GM18511 (cell line): ENCODE results near the gene SP6.

Experiments used
- ATAC-seq: cut with Tn5 transposase; IDR thresholded peaks from one replicate; pipeline ENCODE4 v1.9.1; 2021; ENCODE audit warnings: mild to moderate bottlenecking, moderate library complexity; ENCODE audit not compliant: unreplicated experiment

Gene SP6

DNA sequence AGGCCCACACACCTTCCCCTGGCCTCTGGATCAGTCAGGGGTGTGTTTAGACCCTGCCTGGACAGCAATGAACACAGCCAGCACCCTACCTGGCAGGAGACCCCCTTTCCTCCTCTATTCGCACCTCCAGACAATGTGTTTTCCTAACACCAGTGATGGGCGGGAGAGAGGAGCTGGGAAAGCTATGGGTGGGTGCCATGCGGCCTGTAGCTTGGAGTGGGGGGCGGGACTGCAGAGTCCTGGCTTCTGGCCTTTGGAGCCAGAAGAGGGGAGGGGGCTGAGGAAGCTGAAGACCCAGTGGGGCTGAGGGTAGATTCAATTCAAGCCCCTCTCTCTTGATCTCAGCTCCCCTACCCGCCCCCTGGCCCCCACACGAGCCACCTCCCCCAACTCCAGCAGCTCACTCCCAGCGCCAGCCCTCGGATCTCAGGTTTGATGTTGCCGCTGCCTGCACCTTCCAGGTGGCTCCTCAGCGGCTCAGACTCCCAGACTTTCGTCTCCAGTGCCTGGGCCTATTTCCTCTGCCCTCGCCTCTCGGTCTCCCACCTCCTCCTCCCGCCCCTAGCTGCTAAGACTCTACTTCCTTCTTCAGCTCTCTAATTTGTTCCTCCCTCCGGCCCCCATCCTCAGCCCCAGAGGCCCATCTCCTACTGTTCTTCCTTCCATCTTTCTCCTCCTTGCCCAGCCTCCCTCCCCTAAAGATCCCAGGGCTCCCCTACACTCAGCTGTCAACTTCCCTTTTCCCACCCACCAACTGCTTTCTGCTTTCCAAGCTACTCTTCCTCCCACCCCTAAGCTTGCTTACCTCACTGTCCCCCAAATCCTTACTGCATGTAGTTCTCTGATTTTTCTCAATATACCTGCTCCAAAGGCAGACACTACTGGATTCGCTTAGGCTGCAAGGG lies 6.8 kb upstream of the SP6 start:
- ATAC-seq, result no peak

DNA sequence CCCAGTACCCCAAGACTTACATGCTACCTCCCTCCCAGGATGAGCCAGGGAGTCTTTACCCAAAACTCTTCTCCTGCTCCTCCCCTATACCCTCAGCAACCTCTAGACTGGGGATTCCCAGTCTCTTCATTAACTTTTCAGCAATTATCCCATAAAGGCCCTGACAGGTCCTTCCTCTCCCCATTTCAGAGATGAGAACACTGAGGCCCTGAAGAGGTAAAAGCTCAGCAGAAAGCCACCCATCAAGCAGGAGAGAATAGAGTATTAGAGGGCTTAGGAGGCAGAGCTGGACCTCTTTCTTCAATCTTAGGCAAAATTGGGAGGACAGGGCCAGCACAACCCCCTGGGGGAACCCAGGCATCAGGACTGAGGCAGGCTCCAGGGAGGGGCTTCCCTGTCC lies 5.9 kb upstream of the SP6 start:
- no peak for ATAC-seq

DNA sequence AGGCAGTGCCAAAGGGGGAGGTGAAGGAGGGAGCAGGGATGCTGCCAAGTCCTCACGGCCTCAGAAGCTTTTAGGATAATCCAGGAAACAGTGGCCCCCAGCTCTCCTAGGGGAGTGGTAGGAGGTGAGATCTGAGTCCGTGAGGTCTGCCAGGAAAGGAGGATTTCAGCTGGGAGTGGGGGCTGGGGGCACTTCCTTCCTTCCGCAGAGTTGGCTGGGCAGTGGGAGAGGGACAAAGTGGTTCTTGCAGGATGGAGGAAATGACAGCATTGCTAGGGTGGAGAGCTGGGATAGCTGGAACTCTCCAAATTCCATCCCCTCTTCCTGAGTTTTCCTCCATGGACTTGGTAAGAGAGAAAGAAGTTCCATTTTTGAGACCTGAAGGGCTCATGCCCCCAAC lies 4.8 kb upstream of the SP6 start:
- no peak for ATAC-seq

DNA sequence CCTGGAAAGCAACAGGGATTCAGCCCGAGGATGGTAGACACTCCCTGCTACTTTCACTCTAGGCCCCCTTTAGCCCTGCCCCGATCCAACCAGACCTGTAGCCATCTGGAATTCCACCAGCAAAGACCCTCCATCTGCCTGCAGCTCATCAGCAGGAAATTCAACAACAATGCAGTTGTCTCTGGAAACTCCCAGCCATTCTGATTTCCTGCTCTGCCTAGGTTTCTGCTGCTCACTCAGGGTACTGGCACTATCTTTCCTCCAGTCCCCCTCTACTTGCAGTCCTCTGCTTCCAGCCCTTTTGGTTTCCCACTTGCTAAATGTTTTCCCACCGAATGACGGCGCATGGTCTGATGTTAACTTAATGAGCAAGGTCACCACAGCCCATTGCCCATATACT lies 2.7 kb upstream of the SP6 start:
- no peak for ATAC-seq

DNA sequence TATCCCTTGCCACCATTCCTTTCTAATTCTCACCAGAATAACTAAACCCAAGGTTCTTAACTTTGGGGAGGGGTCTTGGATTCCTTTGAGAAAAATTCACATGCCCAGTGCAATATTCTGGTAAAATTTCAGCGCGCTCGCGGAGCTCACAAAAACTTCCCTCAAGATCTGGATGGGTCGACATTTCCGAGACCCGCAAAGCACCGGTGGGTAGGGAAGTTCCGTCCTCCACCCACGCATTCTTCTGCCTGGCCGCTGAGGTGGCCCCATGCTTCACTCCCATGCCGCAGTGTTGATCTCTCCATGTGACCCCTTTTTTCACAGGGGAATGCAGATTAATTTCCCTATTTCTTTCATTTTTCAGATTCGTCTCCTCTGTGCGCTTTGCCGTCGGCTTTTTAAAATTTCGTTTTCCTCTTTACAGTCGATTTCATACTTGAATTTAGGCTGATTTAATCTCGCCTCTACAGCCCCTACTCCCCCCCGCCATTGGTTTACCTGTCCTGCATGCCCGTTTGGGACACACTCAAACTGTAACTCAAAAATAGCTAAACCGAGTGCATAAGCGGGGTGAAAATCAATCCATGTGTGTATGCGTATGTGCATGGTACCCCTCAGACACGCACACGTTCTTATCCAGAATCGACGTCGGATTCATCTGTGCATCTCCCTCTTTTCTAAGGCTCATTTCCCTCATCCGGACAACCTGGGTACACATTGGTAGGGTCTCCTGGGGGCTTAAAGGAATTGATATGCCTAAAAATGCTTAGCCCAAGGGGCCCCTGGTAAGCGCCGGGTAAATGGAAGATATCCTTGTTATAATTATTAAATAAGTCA lies 1.4 kb upstream of the SP6 start:
- ATAC-seq, result no peak

DNA sequence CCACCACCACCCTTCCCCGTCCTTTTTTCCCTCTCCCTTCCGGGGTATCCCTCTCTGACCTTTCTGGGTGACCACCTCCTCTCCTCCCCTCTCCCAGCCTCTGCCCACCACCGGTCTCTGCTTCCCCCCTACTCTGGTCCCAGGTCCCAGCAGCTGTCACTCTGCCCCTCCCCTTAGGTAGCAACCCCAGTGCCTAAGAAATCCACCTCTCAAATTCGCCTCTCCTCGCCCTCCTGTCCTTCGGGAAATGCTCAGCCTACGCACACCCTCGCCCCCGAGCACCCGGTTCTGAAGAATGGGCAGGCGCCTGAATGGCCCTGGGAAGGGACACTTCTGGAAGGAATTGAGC lies 775 bp upstream of the SP6 start:
- ATAC-seq, result no peak

DNA sequence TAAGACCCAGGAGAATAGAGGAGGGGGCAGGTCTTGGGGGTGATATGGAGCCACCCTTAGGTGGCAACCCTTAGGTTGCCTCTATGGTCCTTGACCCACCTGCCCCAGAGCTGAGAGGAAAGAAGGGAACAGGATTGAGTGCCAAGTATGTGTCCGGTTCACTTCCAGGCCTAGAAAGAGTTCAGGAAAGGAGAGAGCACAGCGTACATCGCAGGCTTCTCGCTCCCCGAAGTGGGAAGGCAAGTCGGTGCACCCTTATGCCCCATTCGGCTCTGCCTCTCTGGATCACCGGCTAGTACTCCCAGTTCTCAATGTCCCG lies 631 bp downstream of the SP6 start:
- no peak for ATAC-seq

DNA sequence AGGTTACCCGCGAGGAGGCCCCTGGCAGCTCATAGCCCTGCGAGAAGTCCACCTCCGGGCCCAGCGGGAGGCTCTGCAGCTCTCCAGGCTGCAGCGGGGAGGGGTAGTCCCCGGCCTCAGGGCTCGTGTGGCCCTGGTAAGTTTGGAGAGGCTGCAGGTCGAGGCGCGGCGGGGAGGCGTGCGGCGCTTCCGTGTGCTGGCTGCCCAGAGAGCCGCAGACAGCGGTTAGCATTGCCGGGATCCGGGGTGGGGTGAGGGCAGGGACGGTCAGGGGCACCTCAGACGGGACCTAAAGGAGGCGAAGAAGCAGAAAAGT lies 2.8 kb downstream of the SP6 start:
- no peak for ATAC-seq

DNA sequence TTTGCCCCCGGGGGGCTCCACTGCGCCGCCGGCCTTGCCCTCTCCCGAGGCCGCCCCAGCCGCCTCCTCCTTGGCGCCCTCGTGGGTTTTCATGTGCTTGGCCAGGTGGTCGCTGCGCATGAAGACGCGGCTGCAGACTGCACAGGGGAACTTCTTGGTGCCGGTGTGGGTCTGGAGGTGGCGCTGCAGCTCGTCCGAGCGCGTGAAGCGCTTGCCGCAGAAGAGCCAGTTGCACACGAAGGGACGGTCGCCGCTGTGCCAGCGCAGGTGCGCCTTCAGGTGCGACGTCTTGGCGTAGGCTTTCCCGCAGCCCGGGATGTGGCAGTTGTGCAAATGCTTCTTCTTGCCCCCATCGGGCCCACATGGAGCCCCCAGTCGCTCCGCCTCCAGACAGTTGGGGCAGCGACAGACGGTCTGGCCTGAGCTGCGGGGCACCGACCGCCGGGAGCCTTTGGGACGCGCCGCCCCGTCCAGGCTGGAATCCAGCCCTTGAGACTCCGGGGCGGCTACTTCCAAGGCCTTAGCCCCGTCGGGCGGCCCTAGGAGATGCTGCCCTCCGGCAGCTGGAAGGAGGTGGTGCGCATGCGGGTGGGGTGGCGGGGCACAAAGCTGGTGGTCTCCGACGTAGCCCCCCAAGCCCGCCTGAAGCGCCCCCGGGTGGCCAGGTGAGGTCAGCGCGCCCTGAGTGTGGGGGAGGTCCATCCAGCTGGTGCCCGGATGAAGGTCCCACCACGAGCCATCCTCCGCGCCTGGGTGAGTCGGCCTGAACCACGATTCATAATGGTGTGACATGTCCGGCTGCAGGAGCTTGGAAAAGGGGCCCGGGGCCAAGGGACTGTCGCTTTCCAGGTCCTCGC lies 3.4 kb downstream of the SP6 start:
- ATAC-seq, result no peak

DNA sequence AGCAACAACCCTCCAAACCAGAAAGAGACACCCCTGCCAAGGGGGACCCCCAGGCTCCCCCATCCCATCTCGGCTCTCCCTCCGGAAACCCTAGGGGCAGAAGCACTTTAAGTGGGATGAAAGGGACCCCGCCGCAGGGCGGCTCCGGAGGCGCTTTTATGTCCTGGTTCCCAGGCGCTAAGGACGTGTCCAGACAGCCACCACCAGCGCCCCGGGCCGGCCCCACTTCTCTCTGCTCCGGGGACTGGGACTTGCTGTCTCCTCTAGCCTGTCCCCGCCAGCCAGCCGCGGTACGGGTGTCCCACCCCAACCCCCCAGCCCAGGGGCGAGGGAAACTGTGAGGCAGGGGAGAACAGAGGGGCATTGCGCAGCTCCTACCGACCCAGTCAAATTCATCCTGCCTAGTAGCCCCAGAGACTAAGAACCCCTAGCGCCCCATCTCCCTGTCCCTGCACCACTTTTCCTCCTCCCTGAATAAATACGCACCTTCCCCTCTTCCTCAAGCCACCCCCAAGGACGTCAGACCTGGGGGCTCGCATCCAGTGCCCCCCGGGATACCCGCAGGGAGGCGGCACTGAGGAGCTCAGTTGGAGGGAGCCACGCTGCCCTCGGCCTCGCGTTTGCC lies 4.1 kb downstream of the SP6 start:
- ATAC-seq, result no peak

DNA sequence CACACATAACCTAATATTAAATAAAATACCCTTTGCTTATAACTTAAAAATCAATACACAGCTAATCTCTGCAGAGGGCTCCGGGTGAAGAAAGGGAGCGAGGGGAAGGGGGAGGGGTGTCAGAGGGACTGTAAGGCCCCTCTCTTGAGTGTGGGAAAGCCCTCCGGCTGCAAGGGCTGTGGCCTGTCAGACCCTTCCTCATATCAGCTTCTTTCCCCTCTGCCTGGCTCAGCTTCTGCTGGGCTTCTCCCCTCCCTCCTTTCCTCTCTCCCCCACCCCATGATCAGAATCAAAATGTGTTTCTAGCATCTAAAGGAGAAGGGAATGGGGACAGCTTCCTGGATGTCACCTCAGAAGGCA lies 5.3 kb downstream of the SP6 start:
- no peak for ATAC-seq

DNA sequence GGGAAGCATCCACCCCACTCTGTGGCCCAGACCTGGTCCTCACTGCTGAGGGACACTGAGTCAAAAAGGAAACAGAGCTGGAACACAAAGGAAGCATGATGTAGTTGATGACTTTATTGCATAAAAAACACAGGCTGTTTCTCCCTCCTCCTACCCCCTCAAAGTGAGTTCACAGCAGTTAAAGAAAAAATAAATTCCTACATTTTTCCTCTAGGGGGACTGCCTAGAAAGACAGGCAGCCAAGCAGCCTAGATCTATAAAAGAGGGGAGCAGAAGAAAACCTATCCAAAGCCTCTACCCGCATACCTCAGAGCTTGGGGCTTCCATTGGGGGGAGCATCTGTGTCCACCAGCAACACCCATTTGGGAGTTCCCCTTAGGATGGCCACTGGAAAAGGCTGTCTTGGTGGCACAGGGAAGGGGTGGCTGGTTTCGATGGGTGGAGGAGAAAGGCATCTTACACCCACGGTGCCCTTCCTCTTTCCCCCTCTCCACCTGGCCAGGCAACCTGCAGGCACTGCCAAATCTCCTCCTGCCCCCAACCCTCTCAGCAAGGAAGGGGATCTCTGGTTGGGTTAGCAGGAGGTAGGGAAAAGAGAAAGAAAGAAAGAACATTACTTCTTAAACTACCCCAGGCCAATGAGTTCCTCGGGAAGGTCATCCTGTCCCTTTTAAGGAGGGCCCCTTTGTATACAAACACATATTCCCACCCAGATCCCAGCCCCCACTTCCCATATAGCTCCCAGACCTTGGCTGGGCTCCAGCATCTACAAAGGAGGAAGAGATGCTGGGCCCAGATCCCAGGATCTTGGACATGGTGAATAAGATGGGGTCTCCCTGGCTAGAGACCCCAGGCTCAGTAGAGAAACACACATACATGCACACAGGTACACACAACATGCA lies 5.9 kb downstream of the SP6 start:
- no peak for ATAC-seq

DNA sequence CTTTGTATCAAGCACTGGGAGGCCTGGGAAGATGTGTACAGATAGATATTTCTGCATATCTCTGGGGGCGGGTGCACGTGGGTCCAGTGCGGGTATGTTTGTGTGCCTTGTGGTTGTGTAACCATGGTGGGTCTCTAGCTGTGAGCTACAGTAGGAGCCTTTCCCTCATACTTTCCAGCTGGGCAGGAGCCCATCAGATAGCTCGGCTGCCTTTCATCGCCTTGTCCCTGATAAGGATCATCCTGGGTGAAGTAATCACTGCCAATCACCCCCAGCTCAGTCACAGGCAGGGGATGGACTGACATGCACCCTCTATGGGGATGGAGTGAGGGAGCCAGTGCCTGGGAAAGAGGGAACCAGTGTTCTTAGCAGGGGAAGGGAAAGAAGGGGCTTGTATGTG lies 6.7 kb downstream of the SP6 start:
- ATAC-seq, result no peak

DNA sequence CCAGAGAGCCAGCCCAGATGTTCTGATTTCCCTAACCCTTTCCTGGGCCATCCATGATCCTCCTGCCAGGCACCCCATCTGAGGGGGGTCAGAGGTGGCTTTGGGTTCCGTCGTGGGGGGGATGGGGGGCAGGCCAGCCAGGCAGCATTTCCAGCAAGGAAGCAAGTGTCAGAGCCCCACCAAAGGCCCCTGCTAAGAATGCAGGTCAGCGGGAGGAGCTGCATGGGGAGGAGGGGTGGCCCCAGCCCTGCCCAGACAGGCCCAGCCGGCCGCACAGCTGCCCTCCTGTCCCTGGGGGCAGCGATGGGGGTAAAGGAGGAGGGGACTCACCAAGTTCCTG lies 7.6 kb downstream of the SP6 start:
- ATAC-seq, result no peak

DNA sequence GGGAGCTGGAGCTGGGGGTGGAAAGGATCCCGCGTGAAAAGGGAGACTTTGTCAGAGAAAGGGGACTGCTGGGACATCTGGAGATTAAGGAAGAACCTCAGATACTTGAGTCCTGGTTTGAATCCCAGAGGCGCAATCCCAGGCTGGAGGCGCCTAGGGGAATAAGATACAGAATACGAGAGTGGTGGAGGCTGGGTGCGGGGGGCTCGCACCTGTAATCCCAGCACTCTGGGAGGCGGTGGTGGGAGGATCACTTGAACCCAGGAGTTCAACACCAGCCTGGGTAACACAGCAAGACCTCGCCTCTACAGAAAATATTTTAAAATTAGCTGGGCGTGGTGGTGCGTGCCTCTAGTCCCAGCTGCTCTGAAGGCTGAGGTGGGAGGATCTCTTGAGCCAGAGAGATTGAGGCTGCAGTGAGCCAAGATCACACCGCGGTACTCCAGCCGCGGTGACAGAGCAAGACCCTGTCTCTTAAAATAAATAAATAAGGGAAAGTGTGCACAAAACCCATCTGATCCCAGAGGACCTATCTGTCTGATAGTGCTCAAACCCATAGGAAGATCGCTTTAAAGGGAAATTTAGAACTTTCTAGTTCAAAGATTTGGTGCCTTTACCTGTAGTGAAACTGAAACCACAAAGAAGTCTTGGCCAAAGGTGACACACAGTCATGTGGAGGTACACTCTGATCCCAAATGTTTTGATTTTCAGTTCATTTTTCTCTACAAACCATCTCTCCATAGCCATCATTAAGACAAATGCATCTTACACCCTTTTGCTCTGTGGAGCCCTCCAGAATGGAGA lies 9.3 kb downstream of the SP6 start:
- ATAC-seq, result no peak

DNA sequence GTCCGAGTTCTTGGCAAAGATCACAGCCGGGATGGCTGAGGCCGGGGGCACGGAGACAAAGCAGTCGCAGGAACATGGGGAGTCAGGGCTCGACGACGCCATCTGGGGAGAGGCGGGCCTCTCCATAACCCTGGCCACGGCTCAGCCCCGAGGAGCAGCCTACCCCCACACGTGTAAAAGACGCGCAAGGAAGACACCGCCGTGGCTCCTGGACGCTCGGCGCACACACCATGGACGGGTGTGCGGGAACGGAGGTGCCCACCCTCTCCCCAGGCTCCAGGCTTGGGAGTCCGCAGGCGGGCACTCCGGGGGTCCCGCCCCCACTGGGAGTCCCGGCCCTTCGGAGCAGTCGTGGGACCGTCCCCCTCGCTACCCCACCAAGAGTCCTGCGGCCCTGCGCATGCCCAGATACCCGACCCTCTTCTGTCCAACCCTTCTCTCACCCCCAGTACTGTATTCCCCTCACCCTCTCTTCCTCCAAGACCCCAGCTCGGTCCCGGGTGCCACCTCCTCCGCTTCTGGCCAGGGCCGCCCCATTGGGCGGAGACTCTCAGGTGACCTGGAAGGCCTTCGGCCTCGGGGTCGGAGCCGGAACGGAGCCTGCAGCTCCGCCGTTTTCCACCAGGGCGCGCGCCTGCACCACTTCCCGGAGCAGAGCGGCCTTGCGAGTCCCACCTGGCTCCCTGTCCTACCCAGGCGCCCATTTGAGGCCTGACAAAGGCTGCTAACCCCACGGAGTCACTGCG lies 10.0 kb downstream of the SP6 start, which contains the start of gene SCRN2:
SCRN2 (minus strand) TSS at position 532 of the 746 bp plus-strand sequence; CDS start at position 102, 430 bp downstream.
- ATAC-seq, result peak; percentile 86

DNA sequence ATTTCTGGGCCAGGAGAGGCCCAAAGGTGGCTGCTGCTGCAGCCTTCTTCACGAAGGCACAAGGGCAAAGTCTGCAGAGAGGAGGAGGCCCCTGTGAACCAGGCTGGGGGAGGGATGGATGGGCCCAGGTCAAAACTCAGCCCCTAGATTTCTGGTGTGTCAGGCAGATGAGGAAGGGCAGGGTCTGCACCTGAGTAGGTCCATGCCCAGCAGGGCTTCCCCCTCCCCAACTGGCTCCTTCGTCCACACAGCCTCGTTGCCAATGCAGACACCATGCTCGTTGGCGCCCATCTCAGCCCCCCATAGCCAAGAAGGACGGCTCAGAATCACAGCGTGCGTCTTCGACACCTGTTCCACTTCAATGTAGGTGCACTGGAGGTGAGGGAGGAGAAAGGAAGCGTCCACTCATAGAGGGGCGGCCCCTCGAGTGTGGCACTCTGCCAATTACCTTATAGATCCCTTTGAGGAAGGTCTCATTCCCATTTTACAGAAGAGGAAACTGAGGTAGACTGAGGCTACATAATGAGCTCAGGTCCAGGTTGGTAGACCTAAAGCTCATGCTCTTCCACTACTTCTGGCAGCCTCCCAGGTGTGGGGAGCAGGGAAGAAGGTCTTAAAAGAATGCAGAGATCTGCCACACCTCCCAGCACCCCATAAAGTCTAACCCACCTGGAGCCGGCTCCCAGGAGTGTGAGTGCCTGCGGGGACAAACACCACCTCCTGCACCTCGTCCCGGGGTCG lies 10.8 kb downstream of the SP6 start:
- no peak for ATAC-seq

DNA sequence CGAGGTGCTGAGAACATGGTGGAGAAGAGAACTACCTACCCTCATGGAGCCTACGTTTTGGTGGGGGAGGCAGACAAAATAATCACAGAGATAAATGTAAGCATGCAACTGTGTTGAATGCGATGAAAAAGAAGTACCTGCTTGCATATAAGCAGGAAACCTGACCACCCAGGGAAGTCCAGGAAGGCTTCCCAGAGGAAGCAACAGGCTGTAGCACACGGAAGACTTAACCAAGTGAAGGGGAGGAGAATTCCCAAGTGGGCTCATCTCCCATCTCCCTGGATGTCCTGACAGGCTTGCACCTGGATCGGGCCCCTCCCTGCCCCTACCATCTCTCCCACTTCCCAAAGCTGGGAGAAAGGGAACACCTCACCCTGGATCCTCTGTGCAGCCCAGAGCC lies 11.9 kb downstream of the SP6 start:
- no peak for ATAC-seq
